ENCODE data around the gene THRA.

Gene THRA

GRCh38 chr17:40065769-40066510 is 3.2 kb downstream of the THRA start:
- DNase-seq = no peak

GRCh38 chr17:40067710-40068109 is 4.9 kb downstream of the THRA start:
- no peak for DNase-seq

- DNase-seq = no peak
Observed at GRCh38 chr17:40068129-40068581, 5.4 kb downstream of the THRA start.

- no peak for DNase-seq
Observed at GRCh38 chr17:40068584-40068916, 5.8 kb downstream of the THRA start.

- DNase-seq = peak; percentile 81 to 90
Observed at GRCh38 chr17:40068917-40069750, 6.4 kb downstream of the THRA start.

- peak in 1 of 2 experiments; percentile 18 for DNase-seq
Observed at GRCh38 chr17:40069751-40070708, 7.3 kb downstream of the THRA start.

- no peak for DNase-seq
Observed at GRCh38 chr17:40070709-40071312, 8.0 kb downstream of the THRA start.

GRCh38 chr17:40071313-40072039 is 8.7 kb downstream of the THRA start:
- DNase-seq = no peak

GRCh38 chr17:40072040-40072734 is 9.4 kb downstream of the THRA start:
- DNase-seq = no peak

GRCh38 chr17:40072735-40073346 is 10.1 kb downstream of the THRA start:
- no peak for DNase-seq

GRCh38 chr17:40073454-40074174 is 10.8 kb downstream of the THRA start:
- DNase-seq = no peak

GRCh38 chr17:40074175-40074512 is 11.4 kb downstream of the THRA start:
- no peak for DNase-seq

GRCh38 chr17:40074871-40075200 is 12.1 kb downstream of the THRA start:
- no peak for DNase-seq

GRCh38 chr17:40075201-40075941 is 12.6 kb downstream of the THRA start:
- peak; percentile 56 to 63 for DNase-seq

- DNase-seq = no peak
Observed at GRCh38 chr17:40075942-40076498, 13.3 kb downstream of the THRA start.

GRCh38 chr17:40076591-40076990 is 13.8 kb downstream of the THRA start:
- DNase-seq = no peak

- DNase-seq = no peak
Observed at GRCh38 chr17:40079545-40079944, 16.8 kb downstream of the THRA start.

- no peak for DNase-seq
Observed at GRCh38 chr17:40084477-40084876, 21.7 kb downstream of the THRA start.

Data from stimulated activated CD4-positive, alpha-beta T cell treated with anti-CD3 and anti-CD28 coated beads, Interleukin-4, amount 100 ng/mL, for 4 hours (primary cell).